Kidney tubule cell (primary cell): ENCODE data around the gene CHD9NB.
A peak's percentile ranks its signal among the peaks of the same experiment; 100 is the strongest.
"Not testable (repeated sequence)": the region's sequence is repeated elsewhere in the genome, so short reads cannot be mapped to it uniquely, and the experiment has no call there.

ENCODE experiments used
- DNase-seq: peaks from one replicate; pipeline ENCODE4 v3.0.0-alpha.2; 2018; ENCODE audit warnings: low spot score

CHD9NB gene

GRCh38 chr16:53083119-53083518 is 30.4 kb upstream of the CHD9NB start:
- no peak for DNase-seq

GRCh38 chr16:53082509-53082908 is 29.8 kb upstream of the CHD9NB start:
- no peak for DNase-seq

GRCh38 chr16:53081686-53082407 is 29.1 kb upstream of the CHD9NB start:
- DNase-seq: no peak

- no peak for DNase-seq
These were observed 28.3 kb upstream of the CHD9NB start for GRCh38 chr16:53081032-53081424.

GRCh38 chr16:53080345-53081031 is 27.8 kb upstream of the CHD9NB start:
- peak; percentile 78 for DNase-seq

- DNase-seq: no peak
These were observed 26.2 kb upstream of the CHD9NB start for GRCh38 chr16:53078765-53079485.

GRCh38 chr16:53078247-53078646 is 25.6 kb upstream of the CHD9NB start:
- no peak for DNase-seq

GRCh38 chr16:53075461-53075860 is 22.8 kb upstream of the CHD9NB start:
- not testable (repeated sequence) for DNase-seq

- not testable (repeated sequence) for DNase-seq
These were observed 21.6 kb upstream of the CHD9NB start for GRCh38 chr16:53074296-53074695.

GRCh38 chr16:53073022-53073421 is 20.3 kb upstream of the CHD9NB start:
- DNase-seq: no peak

GRCh38 chr16:53071748-53072301 is 19.1 kb upstream of the CHD9NB start:
- no peak for DNase-seq

GRCh38 chr16:53069772-53070171 is 17.1 kb upstream of the CHD9NB start:
- DNase-seq: no peak

- no peak for DNase-seq
These were observed 15.7 kb upstream of the CHD9NB start for GRCh38 chr16:53068423-53068833.

- no peak for DNase-seq
These were observed 15.0 kb upstream of the CHD9NB start for GRCh38 chr16:53067675-53068074.

- no peak for DNase-seq
These were observed 12.9 kb upstream of the CHD9NB start for GRCh38 chr16:53065461-53066061.

- no peak for DNase-seq
These were observed 11.4 kb upstream of the CHD9NB start for GRCh38 chr16:53064081-53064578.

- no peak for DNase-seq
These were observed 9.0 kb upstream of the CHD9NB start for GRCh38 chr16:53061701-53062159.

- no peak for DNase-seq
These were observed 8.6 kb upstream of the CHD9NB start for GRCh38 chr16:53061256-53061655.

- DNase-seq: no peak
These were observed 7.0 kb upstream of the CHD9NB start for GRCh38 chr16:53059672-53060071.

GRCh38 chr16:53058882-53059281 is 6.2 kb upstream of the CHD9NB start:
- no peak for DNase-seq

- DNase-seq: no peak
These were observed 5.7 kb upstream of the CHD9NB start for GRCh38 chr16:53058441-53058840.

- no peak for DNase-seq
These were observed 5.0 kb upstream of the CHD9NB start for GRCh38 chr16:53057658-53058057.
